H1 (cell line): ENCODE data around the gene KRT6C. TPM values are rescaled to one million over a fixed set of nuclear protein-coding genes. Genes with fewer than 3 reads are reported as not detected.

Experiments used
- POU5F1 ChIP-seq: IDR thresholded peaks from 2 replicates; pipeline ENCODE4 v1.6.1; 2011; ENCODE audit warnings: low read depth, mild to moderate bottlenecking, low read length, moderate library complexity
- RFX5 ChIP-seq: IDR thresholded peaks from 2 replicates; pipeline ENCODE4 v1.6.1; 2011; ENCODE audit warnings: low read depth, low read length, improper control_type of control experiment, borderline replicate concordance
- YY1 ChIP-seq: IDR thresholded peaks from 2 replicates; pipeline ENCODE4 v1.6.1; 2011; ENCODE audit warnings: low read depth, mild to moderate bottlenecking, low read length
- polyA plus RNA-seq, 7 experiments: library from polyadenylated mRNA; depleted of rRNA in 3 of 7; stranded (reverse) in 5 of 7; unstranded in 2 of 7; fragments of >200 nt in 5 of 7; fragments of 200-250 nt in 2 of 7; gene quantifications; 1 replicate in 5 of 7; 2 replicates in 1 of 7; 4 replicates in 1 of 7; pipeline versions ENCODE4 v1.2.1 to v1.2.3, GENCODE V29; 2011 to 2013; ENCODE audit warnings: missing spikeins in 2 of 7, mixed read lengths in 2 of 7
- total RNA-seq: library from RNA; stranded (reverse); fragmentation: NEBNext Ultra II Directional; extraction: Animal tissue kit (Norgen Biotek cat#: 25700); gene quantifications from 2 replicates; pipeline ENCODE4 v1.2.1, GENCODE V29; 2021

The KRT6C gene
- total and polyA plus RNA-seq, 2 of the 8 experiments (the other 6 are each of a cell fraction or from before 2014, with no cell fraction given) = not detected

- TF ChIP-seq YY1 (no peak), RFX5 (no peak), POU5F1 (no peak)
These were observed 29.6 kb downstream of the KRT6C start (continued) for GRCh38 chr12:52443966-52444365.
